HCT116 (cell line): ENCODE results near the gene CNPY2. TPM values are rescaled to one million over a fixed set of nuclear protein-coding genes. Genes with fewer than 3 reads are reported as not detected.

Experiments used
- ATAC-seq: fragments of 200-7000 bp; cut with Tn5 transposase; 2 replicates; pipeline ENCODE4 v1.9.1; 2020; ENCODE audit warnings: mild to moderate bottlenecking, moderate library complexity
- BruUV-seq: library from RNA; stranded (reverse); fragments of 400-500 nt; replicated peaks from 2 replicates; lab custom pipeline; 2021; lab: Mats Ljungman, UMichigan
- CTCF ChIA-PET: fragments of 300-600 bp; sonication (Branson Sonifier 250); formaldehyde crosslinking; loops from one replicate; lab custom pipeline; 2021; ENCODE audit warnings: antibody characterized with exemption; lab: Charles Lee
- POLR2A ChIA-PET: fragments of 300-600, 350-600 bp; sonication (Branson Sonifier 250); formaldehyde crosslinking; loops from one replicate; lab custom pipeline; 2021; ENCODE audit warnings: antibody characterized with exemption; lab: Charles Lee
- RAD21 ChIA-PET, 2 experiments: fragments of 300-600 bp; sonication (Branson Sonifier 250); formaldehyde crosslinking; loops; one replicate each; lab custom pipeline; 2023; ENCODE audit warnings: low total read pairs in 2 of 2; ENCODE audit not compliant: uncharacterized antibody in 2 of 2, unreplicated experiment in 2 of 2, low non-redundant PET in 1 of 2; lab: Charles Lee
- DNase-seq: peaks from one replicate; pipeline ENCODE4 v3.0.0-alpha.2; 2010; ENCODE audit warnings: low read depth, low spot score
- H2AFZ ChIP-seq: fragments of 200-600 bp; shearing (Covaris generic), sonication (generic); 2 replicates; pipeline ENCODE4 v1.6.1; 2017; ENCODE audit warnings: low read depth, mixed run types, mixed read lengths, antibody characterized with exemption, low read length; ENCODE audit not compliant: poor library complexity, severe bottlenecking
- H3K27ac ChIP-seq: 2 replicates; pipeline ENCODE4 v1.5.1; 2012; ENCODE audit warnings: low read depth, low read length
- H3K27me3 ChIP-seq: fragments of 200-600 bp; sonication (generic); 2 replicates; pipeline ENCODE4 v1.6.1; 2016; ENCODE audit warnings: mixed run types, low read length, mixed read lengths; ENCODE audit not compliant: insufficient read depth
- H3K36me3 ChIP-seq, 2 experiments: fragments of 200-500 bp in 1 of 2; fragments of 200-600 bp in 1 of 2; sonication (Bioruptor generic) in 1 of 2; sonication (generic) in 1 of 2; 2 replicates each; pipeline versions ENCODE4 v1.5.1 to v1.6.1; 2014 to 2016; ENCODE audit warnings: low read length in 2 of 2, inconsistent platforms in 1 of 2, mixed read lengths in 1 of 2, mixed run types in 1 of 2; ENCODE audit not compliant: insufficient read depth in 2 of 2, control insufficient read depth in 1 of 2
- H3K4me1 ChIP-seq, 2 experiments: fragments of 200-600 bp in 1 of 2; sonication (generic) in 1 of 2; 2 replicates each; pipeline versions ENCODE4 v1.5.1 to v1.6.1; 2012 to 2017; ENCODE audit warnings: low read length in 2 of 2, inconsistent platforms in 1 of 2, mild to moderate bottlenecking in 1 of 2, mixed read lengths in 1 of 2, mixed run types in 1 of 2, moderate library complexity in 1 of 2; ENCODE audit not compliant: insufficient read depth in 2 of 2, control insufficient read depth in 1 of 2
- H3K4me2 ChIP-seq: fragments of 200-600 bp; sonication (generic); 2 replicates; pipeline ENCODE4 v1.6.1; 2017; ENCODE audit warnings: mixed run types, low read length, mixed read lengths
- H3K4me3 ChIP-seq, 2 experiments: fragments of 200-600 bp in 1 of 2; sonication (generic) in 1 of 2; replicated peaks in 1 of 2; 2 replicates each; pipeline ENCODE4 v1.5.1; 2011 to 2016; ENCODE audit warnings: low read length in 2 of 2, control low read depth in 1 of 2, low read depth in 1 of 2, mild to moderate bottlenecking in 1 of 2, mixed read lengths in 1 of 2, mixed run types in 1 of 2
- H3K79me2 ChIP-seq: fragments of 200-600 bp; sonication (generic); 2 replicates; pipeline ENCODE4 v1.6.1; 2017; ENCODE audit warnings: mild to moderate bottlenecking, mixed run types, low read length, moderate library complexity, mixed read lengths; ENCODE audit not compliant: insufficient read depth
- H3K9ac ChIP-seq: fragments of 200-600 bp; sonication (generic); 2 replicates; pipeline ENCODE4 v1.6.1; 2016; ENCODE audit warnings: low read length, mixed read lengths
- H3K9me2 ChIP-seq: fragments of 200-600 bp; sonication (generic), shearing (Covaris generic); 2 replicates; pipeline ENCODE4 v1.6.1; 2017; ENCODE audit warnings: mixed run types, mild to moderate bottlenecking, moderate library complexity; ENCODE audit not compliant: insufficient read depth
- H3K9me3 ChIP-seq, 2 experiments: fragments of 200-500 bp in 1 of 2; fragments of 200-600 bp in 1 of 2; sonication (Bioruptor generic) in 1 of 2; sonication (generic) in 1 of 2; 2 replicates each; pipeline ENCODE4 v1.6.1; 2014 to 2017; ENCODE audit warnings: low read length in 2 of 2, mixed read lengths in 2 of 2, inconsistent platforms in 1 of 2, low read depth in 1 of 2, mild to moderate bottlenecking in 1 of 2, mixed run types in 1 of 2, moderate library complexity in 1 of 2; ENCODE audit not compliant: control insufficient read depth in 1 of 2, insufficient read depth in 1 of 2
- H4K20me1 ChIP-seq: fragments of 200-600 bp; sonication (generic), shearing (Covaris generic); 2 replicates; pipeline ENCODE4 v1.6.1; 2017; ENCODE audit warnings: mixed run types, mild to moderate bottlenecking, moderate library complexity; ENCODE audit not compliant: insufficient read depth
- EGR1 ChIP-seq: IDR thresholded peaks from 2 replicates; pipeline ENCODE4 v1.6.1; 2012; ENCODE audit warnings: low read depth
- EZH2 ChIP-seq: fragments of 200-600 bp; sonication (generic); IDR thresholded peaks from 2 replicates; pipeline ENCODE4 v1.6.1; 2017; ENCODE audit warnings: antibody characterized with exemption, mixed run types
- SIN3A ChIP-seq: IDR thresholded peaks from 2 replicates; pipeline ENCODE4 v1.6.1; 2012; ENCODE audit warnings: low read depth
- SP1 ChIP-seq: IDR thresholded peaks from 2 replicates; pipeline ENCODE4 v1.6.1; 2012; ENCODE audit warnings: low read depth
- SRF ChIP-seq: IDR thresholded peaks from 2 replicates; pipeline ENCODE4 v1.6.1; 2012; ENCODE audit warnings: low read depth
- YY1 ChIP-seq: IDR thresholded peaks from 2 replicates; pipeline ENCODE4 v1.6.1; 2011; ENCODE audit warnings: low read length, low read depth, moderate library complexity, mild to moderate bottlenecking; ENCODE audit not compliant: insufficient replicate concordance; ENCODE audit errors: extremely low read depth
- ZFX ChIP-seq: fragments of 450-650 bp; IDR thresholded peaks from 2 replicates; pipeline ENCODE4 v1.6.1; 2017
- intact Hi-C: fragments of 100-400 bp; cut with micrococcal nuclease; formaldehyde crosslinking; loops from 2 replicates; pipeline ENCODE4 v1.10.0; 2022
- total RNA-seq: library from RNA; stranded (reverse); gene quantifications from one replicate; pipeline ENCODE4 v1.2.1, GENCODE V29; 2021; ENCODE audit not compliant: unreplicated experiment
- TF ChIP-seq, protein P1 (sequence below), 3 experiments: fragments of 200-600 bp in 1 of 3; sonication (generic) in 1 of 3; IDR thresholded peaks in 2 of 3; conservative IDR thresholded peaks in 1 of 3; 2 replicates each; pipeline ENCODE4 v1.5.1; 2012 to 2017; ENCODE audit warnings: low read depth in 2 of 3, low read length in 2 of 3, antibody characterized with exemption in 1 of 3, borderline replicate concordance in 1 of 3, control low read depth in 1 of 3, mild to moderate bottlenecking in 1 of 3, mixed read lengths in 1 of 3, mixed run types in 1 of 3, moderate library complexity in 1 of 3; ENCODE audit not compliant: insufficient read depth in 1 of 3
- TF ChIP-seq, protein P2 (sequence below): IDR thresholded peaks from 2 replicates; pipeline ENCODE4 v1.6.1; 2012

The CNPY2 gene
- total RNA-seq, 1 experiment from 2014 or later, result 109 TPM

GRCh38 chr12:56332512-56333196, 16.9 kb upstream of the CNPY2 start:
- no peak for ATAC-seq
- no peak for TF ChIP-seq EGR1
- TF ChIP-seq, protein P1, sequence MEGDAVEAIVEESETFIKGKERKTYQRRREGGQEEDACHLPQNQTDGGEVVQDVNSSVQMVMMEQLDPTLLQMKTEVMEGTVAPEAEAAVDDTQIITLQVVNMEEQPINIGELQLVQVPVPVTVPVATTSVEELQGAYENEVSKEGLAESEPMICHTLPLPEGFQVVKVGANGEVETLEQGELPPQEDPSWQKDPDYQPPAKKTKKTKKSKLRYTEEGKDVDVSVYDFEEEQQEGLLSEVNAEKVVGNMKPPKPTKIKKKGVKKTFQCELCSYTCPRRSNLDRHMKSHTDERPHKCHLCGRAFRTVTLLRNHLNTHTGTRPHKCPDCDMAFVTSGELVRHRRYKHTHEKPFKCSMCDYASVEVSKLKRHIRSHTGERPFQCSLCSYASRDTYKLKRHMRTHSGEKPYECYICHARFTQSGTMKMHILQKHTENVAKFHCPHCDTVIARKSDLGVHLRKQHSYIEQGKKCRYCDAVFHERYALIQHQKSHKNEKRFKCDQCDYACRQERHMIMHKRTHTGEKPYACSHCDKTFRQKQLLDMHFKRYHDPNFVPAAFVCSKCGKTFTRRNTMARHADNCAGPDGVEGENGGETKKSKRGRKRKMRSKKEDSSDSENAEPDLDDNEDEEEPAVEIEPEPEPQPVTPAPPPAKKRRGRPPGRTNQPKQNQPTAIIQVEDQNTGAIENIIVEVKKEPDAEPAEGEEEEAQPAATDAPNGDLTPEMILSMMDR (IDR thresholded peaks at IDR 0.05 in 2 of 3, conservative IDR thresholded peaks at IDR 0.05 in 1 of 3; ENCODE audit: borderline replicate concordance in 1 of 3, insufficient read depth in 1 of 3, low read depth in 2 of 3, low read length in 2 of 3), result no peak
- TF ChIP-seq YY1, result no peak
- TF ChIP-seq ZFX, result no peak
- TF ChIP-seq EZH2, result no peak
- TF ChIP-seq SP1, result no peak
- no peak for TF ChIP-seq SIN3A
- TF ChIP-seq, protein P2, sequence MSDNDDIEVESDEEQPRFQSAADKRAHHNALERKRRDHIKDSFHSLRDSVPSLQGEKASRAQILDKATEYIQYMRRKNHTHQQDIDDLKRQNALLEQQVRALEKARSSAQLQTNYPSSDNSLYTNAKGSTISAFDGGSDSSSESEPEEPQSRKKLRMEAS, result no peak
- TF ChIP-seq SRF, result no peak
- Histone ChIP-seq H3K9ac (peak overlapping the region; percentile 93), H3K36me3 (no peaks in the 10 kb centered on the region), H3K9me3 (no peaks in the 10 kb centered on the region), H3K9me2 (no peaks in the 10 kb centered on the region), H3K27ac (peak overlapping the region; percentile 66), H3K4me1 (peaks cover 11 to 24% of the 10 kb centered on the region in 2 experiments), H2AFZ (no peak overlapping the region), H3K27me3 (no peaks in the 10 kb centered on the region), H3K79me2 (peaks cover 7% of the 10 kb centered on the region), H4K20me1 (no peaks in the 10 kb centered on the region), H3K4me2 (peak overlapping the region; percentile 95), H3K4me3 (peak overlapping the region; percentile 68 to 87)
- no TSS peak for BruUV-seq
- DNase-seq, result no peak
- ChIA-PET POLR2A (interaction anchor here (1.0 to 2.3 kb wide), 7 partner anchors 9 to 132 kb away, joined by 3 to 20 read pairs (median 4); partner anchors contain the start of genes CNPY2 and STAT2), RAD21 (no interaction called here), CTCF (interaction anchor here (1.0 to 3.1 kb wide), 2 partner anchors 17 to 27 kb away, joined by 5 to 10 read pairs; partner anchors contain the start of genes CNPY2 and STAT2)
- intact Hi-C loops, result loop anchor here (5.0 kb wide), 1 partner anchor 130 kb away; no protein-coding TSS in a partner anchor
